Measurements from ENCODE around the gene FHAD1.
"Not testable (repeated sequence)": the region's sequence is repeated elsewhere in the genome, so short reads cannot be mapped to it uniquely, and the experiment has no call there.

The FHAD1 gene

DNA sequence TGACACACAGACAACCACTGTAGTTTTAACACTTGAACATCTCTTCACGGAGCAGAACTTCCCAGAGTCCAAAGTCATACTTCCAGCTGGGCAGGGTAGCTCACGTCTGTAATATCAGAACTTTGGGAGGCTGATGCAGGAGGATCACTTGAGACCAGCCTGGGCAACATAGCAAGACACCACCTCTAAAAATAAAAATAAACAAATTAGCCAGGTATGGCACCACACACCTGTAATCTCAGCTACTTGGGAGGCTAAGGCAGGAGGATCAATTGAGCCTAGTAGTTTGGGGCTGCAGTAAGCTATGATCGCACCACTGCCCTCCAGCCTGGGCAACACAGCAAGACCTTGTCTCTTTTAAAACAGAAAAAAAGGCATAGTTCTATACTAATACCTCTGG lies 138.4 kb downstream of the FHAD1 start:
- Mint-ChIP-seq H3K27me3 (peaks cover 6 to 16% of the 10 kb centered on the region in 2 donors), H3K27ac (no peak overlapping the region), H3K9me3 (no peaks in the 10 kb centered on the region), H3K36me3 (ENCODE audit: insufficient read depth) (peaks cover 5% of the 10 kb centered on the region), H3K4me3 (no peak overlapping the region), H3K4me1 (ENCODE audit: low read depth in 2 of 2) (peaks cover 9 to 10% of the 10 kb centered on the region in 2 donors)
- DNase-seq (no peak), ATAC-seq (replicated peaks) (no peak)

DNA sequence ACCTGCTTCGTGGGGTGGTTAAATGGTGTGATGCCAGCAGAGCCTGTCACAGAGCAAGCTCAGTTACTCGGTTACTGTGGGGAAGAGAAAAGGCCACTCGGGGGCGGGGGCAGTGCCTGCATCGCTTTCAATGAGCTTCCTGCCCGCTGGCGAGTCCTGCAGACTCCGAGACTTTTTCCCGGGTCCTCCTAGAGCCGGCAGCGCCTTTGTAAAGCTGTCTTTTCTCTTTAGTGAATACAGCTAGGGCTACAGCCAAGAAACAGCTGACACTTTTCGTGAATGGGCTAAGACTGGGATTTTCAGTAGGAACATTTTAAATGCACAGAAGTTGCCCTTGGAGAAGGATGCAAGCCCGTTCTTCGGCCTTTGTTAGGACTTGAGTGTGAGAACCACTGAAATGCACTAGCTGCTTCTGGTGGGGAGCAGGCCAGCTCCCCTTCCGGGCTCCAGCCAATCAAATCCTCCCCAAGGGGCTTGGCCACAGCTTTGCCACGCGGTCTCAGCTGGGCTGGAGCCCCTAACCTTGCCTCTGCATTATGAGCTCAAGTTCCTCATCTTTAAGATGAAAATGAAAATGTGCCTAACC lies 139.2 kb downstream of the FHAD1 start:
- peaks cover 6 to 16% of the 10 kb centered on the region in 2 donors for H3K27me3 Mint-ChIP-seq
- H3K36me3 Mint-ChIP-seq (ENCODE audit: insufficient read depth): peaks cover 6% of the 10 kb centered on the region
- H3K27ac Mint-ChIP-seq: peak overlapping the region in 1 of 2 donors; percentile 41
- ATAC-seq (replicated peaks): peak; percentile 76
- H3K9me3 Mint-ChIP-seq: no peaks in the 10 kb centered on the region
- peaks cover 9 to 10% of the 10 kb centered on the region in 2 donors for H3K4me1 Mint-ChIP-seq (ENCODE audit: low read depth in 2 of 2)
- H3K4me3 Mint-ChIP-seq: peak overlapping the region in 1 of 2 donors; percentile 31
- peak in 1 of 3 experiments; percentile 8 for DNase-seq

DNA sequence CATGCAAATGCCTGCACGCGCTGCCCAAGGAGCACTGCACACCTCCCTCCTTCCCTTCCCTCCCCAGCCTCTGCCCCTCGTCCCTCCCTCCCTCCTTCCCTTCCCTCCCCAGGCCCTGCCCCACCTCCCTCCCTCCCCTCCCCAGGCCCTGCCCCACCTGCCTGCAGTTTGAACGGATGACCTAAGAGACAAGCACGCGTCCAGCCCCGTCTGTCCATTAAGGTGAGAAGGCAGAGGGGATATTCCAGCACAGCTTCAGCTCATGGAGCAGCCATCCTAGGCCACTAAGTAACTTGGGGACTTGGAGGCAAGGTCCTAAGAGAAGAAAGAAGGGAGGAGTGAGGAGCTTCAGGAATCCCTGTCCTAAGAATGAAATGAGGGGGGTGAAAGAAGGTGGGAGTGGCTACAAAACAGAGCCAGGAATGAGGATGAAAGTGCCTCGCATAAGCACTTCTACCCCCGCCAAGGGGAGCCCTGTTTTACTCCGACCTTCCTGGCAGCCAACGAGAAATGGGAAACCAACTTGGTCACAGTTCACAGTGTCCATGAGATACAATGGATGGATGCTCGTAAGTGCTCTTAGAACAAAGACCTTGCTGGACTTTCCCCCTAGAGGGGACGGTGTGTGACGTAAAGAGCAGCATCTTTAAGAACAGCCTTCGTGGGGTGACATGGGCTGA lies 141.3 kb downstream of the FHAD1 start:
- peaks cover 5% of the 10 kb centered on the region for H3K36me3 Mint-ChIP-seq (ENCODE audit: insufficient read depth)
- peaks cover 6 to 16% of the 10 kb centered on the region in 2 donors for H3K27me3 Mint-ChIP-seq
- DNase-seq (no peak), ATAC-seq (replicated peaks) (no peak)
- H3K4me3 Mint-ChIP-seq: no peak overlapping the region
- H3K27ac Mint-ChIP-seq: no peak overlapping the region
- H3K4me1 Mint-ChIP-seq (ENCODE audit: low read depth in 2 of 2): peaks cover 5 to 10% of the 10 kb centered on the region in 2 donors
- H3K9me3 Mint-ChIP-seq: no peaks in the 10 kb centered on the region

DNA sequence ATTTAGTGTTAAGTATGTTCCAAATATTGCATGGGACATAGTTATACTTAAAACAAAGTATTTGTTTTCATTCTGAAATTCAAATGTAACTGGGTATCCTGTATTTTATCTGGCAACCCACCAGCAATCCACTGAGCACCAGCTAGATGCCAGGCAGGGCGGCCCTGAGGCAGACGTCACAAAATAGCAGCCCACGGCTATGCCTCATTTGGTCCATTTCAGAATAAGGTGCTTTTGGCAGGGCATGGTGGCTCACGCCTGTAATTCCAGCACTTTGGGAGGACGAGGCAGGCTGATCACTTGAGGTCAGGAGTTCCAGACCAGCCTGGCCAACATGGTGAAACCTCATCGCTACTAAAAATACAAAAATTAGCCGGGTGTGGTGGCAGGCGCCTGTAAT lies 142.8 kb downstream of the FHAD1 start:
- not testable (repeated sequence) for DNase-seq; H3K4me3 Mint-ChIP-seq; H3K36me3 Mint-ChIP-seq (ENCODE audit: insufficient read depth); H3K27ac Mint-ChIP-seq; H3K4me1 Mint-ChIP-seq (ENCODE audit: low read depth in 2 of 2); ATAC-seq (replicated peaks); H3K9me3 Mint-ChIP-seq
- H3K27me3 Mint-ChIP-seq: peaks cover 6 to 16% of the 10 kb centered on the region in 2 donors

DNA sequence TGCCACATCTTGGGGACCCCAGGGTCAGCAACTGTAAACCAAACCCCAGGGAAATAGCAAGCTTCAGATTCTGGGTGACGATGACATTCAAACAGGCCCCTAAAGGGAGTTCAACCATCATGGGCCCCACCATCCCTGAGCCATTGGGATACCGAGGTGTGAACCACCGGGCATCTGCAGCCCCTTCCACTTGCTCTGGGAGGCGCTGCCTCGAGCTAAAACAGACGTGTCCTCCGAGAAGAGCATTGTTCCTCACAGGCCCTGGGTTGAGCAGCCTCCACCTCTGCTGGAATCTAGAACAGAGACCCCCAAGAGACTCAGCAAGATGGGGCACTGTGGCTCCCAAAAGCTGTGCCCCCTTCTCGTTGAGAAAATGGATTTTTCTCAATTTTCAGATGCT lies 143.6 kb downstream of the FHAD1 start:
- H3K27me3 Mint-ChIP-seq: peaks cover 6 to 16% of the 10 kb centered on the region in 2 donors
- no peak overlapping the region for H3K27ac Mint-ChIP-seq
- peaks cover 5% of the 10 kb centered on the region for H3K36me3 Mint-ChIP-seq (ENCODE audit: insufficient read depth)
- peaks cover 4 to 5% of the 10 kb centered on the region in 2 donors for H3K4me1 Mint-ChIP-seq (ENCODE audit: low read depth in 2 of 2)
- no peak overlapping the region for H3K4me3 Mint-ChIP-seq
- H3K9me3 Mint-ChIP-seq: no peaks in the 10 kb centered on the region
- DNase-seq: no peak
- ATAC-seq (replicated peaks): no peak

DNA sequence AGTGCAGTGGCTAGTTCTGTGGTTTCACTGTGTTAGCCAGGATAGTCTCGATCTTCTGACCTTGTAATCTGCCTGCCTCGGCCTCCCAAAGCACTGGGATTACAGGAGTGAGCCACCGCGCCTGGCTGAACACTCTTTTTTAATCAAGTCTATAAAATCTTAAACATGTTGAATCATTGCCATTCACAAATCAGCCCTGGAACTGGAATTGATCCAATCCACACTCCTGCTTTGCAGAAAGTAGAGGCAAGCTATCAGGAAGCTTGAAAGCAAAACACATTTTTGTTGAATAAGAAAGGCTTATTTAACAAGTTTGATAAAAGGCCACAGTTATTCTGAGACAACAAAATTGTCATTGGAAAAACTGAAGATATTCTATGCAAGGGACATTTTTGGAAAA lies 144.3 kb downstream of the FHAD1 start:
- ATAC-seq (replicated peaks): no peak
- Mint-ChIP-seq H3K4me1 (ENCODE audit: low read depth in 2 of 2) (peaks cover 4 to 5% of the 10 kb centered on the region in 2 donors), H3K9me3 (no peaks in the 10 kb centered on the region), H3K27me3 (peaks cover 6 to 16% of the 10 kb centered on the region in 2 donors), H3K27ac (no peak overlapping the region), H3K36me3 (ENCODE audit: insufficient read depth) (peaks cover 5% of the 10 kb centered on the region), H3K4me3 (no peak overlapping the region)
- no peak for DNase-seq

DNA sequence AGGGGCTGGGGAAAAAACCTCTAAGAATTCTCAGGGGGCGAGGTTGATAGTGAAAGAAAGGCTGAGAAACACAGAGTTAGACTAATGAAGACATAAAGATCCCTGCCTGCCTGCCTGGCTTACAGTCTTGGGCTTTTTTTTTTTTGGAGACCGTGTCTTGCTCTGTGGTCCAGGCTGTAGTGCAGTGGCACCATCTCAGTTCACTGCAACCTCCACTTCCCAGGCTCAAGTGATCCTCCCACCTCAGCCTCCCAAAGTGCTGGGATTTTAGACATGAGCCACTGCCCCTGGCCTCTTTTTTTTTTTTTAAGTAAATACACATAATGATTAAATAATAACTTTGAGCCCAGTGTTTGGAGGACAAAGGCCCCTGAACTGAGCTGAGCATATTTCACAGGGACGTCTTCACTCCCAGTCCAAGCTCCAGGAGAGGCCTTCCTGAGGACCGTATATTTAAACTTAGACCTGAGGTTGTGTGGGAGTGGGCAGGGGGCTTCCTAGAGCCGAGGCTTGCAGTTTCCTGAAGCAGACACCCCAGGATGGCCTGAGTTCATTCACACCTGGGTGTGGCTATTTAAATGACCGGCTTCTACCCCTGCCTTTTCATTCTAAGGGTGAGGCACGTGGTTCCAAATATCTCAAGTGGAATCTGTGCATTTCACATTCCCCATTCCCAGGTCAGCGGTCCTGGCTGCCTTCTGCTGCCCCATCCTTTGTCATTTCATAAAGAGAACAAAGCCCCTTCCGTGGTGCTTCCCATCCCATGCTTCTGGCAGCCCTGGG lies 146.6 kb downstream of the FHAD1 start:
- ATAC-seq (replicated peaks): no peak
- peaks cover 2% of the 10 kb centered on the region for H3K36me3 Mint-ChIP-seq (ENCODE audit: insufficient read depth)
- no peak overlapping the region for H3K4me3 Mint-ChIP-seq

DNA sequence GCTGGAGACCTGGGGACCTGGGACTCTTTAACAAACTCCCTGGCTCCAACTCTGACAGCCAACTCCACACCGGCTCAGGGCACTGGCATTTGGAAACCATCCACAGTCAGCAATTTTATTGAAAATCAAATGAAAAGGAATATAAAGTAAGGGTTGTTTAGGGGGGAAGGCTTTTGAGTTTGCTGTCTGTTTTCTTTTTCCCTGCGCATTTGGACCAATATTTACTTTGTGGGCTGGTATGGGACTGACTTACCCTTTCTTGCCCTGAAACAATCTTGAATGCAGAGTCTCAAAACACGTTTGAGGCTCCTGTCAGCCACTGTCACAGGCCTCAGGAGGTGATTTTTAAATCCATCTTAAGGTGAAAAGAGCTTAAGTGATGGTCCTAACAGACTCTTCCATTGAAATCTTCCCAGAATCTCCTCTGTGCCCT lies 147.3 kb downstream of the FHAD1 start:
- H3K4me3 Mint-ChIP-seq: no peak overlapping the region
- H3K36me3 Mint-ChIP-seq (ENCODE audit: insufficient read depth): peaks cover 2% of the 10 kb centered on the region
- no peaks in the 10 kb centered on the region for H3K27me3 Mint-ChIP-seq

More for the DNA sequence above, 146.6 kb downstream of the FHAD1 start:
- Mint-ChIP-seq H3K4me1 (ENCODE audit: low read depth in 2 of 2) (peaks cover 2 to 4% of the 10 kb centered on the region in 2 donors), H3K27ac (no peak overlapping the region), H3K9me3 (no peaks in the 10 kb centered on the region), H3K27me3 (peaks cover 0 to under 1% of the 10 kb centered on the region in 2 donors)
- no peak for DNase-seq

DNA sequence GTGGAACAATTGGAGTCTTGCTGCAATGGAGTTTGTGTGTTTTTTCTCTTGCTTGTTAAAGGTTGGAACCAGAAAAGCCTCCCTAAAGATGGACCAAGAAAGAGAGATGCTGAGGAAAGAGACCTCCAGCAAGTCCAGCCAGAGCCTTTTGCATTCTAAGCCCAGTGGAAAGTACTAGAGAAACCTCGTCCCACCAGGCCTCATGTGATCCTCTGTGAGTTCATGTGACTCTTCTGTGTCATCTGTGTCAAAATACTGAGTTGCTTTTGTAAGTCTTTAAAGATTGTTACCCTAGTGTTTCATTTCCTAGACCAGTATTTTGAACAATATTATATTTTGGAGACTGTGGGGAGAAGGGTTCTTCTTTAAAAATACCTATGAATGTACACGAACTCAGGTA lies 150.2 kb downstream of the FHAD1 start:
- Mint-ChIP-seq H3K27me3 (no peaks in the 10 kb centered on the region), H3K36me3 (ENCODE audit: insufficient read depth) (no peaks in the 10 kb centered on the region), H3K9me3 (no peaks in the 10 kb centered on the region), H3K4me1 (ENCODE audit: low read depth in 2 of 2) (peaks cover 3 to 9% of the 10 kb centered on the region in 2 donors), H3K27ac (no peak overlapping the region), H3K4me3 (no peak overlapping the region)
- DNase-seq: no peak
- ATAC-seq (replicated peaks): no peak

More for the DNA sequence above, 147.3 kb downstream of the FHAD1 start:
- Mint-ChIP-seq H3K4me1 (ENCODE audit: low read depth in 2 of 2) (peaks cover 2 to 4% of the 10 kb centered on the region in 2 donors), H3K27ac (peak overlapping the region in 1 of 2 donors; percentile 2), H3K9me3 (no peaks in the 10 kb centered on the region)
- DNase-seq (no peak), ATAC-seq (replicated peaks) (no peak)

DNA sequence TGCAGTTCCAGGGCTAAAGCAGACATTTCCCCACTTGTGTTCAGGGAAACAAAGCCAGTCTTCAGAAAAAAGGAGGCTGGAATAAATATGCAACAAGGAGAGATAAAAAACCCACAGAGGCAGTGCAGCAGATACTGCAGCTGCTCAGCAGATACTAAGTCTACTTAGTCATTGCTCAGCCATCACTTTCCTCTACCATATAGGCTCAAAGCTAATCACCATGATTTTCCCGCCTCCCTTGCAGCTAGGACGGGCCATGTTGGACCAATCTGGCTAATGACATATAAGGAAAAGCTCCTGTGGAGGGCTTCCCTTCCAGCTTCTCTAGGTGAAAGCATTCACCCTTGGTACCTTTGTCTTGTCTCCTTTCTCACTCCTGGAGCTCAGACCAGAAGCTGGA lies 152.7 kb downstream of the FHAD1 start:
- Mint-ChIP-seq H3K27ac (peak overlapping the region in 1 of 2 donors; percentile 82), H3K4me3 (no peak overlapping the region)

DNA sequence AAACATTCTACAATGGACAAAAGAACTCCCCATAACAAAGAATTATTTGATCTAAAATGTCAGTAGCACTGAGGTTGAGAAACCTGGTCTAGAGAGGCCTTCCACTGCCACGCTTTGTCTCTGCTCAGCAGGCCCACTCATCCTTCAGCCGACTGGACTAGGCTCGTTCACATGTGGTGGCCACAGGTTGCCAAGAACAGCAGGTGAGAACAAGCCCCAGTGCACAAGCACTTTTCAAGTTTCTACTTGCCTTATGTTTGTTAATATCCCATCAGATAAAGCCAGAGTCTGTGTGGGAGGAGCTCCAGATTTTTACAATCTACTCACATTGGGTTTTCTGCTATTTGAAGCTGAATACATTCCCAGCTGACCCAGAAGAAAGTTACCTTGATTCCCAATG lies 153.6 kb downstream of the FHAD1 start:
- H3K36me3 Mint-ChIP-seq (ENCODE audit: insufficient read depth): no peaks in the 10 kb centered on the region
- H3K4me3 Mint-ChIP-seq: no peak overlapping the region
- ATAC-seq (replicated peaks): no peak
- H3K27me3 Mint-ChIP-seq: no peaks in the 10 kb centered on the region
- H3K4me1 Mint-ChIP-seq (ENCODE audit: low read depth in 2 of 2): peaks cover 10 to 15% of the 10 kb centered on the region in 2 donors
- H3K27ac Mint-ChIP-seq: peak overlapping the region; percentile 20 to 82
- no peak for DNase-seq
- no peaks in the 10 kb centered on the region for H3K9me3 Mint-ChIP-seq

More for the DNA sequence above, 152.7 kb downstream of the FHAD1 start:
- peaks cover 3 to 9% of the 10 kb centered on the region in 2 donors for H3K4me1 Mint-ChIP-seq (ENCODE audit: low read depth in 2 of 2)
- H3K9me3 Mint-ChIP-seq: no peaks in the 10 kb centered on the region
- no peak for DNase-seq
- no peaks in the 10 kb centered on the region for H3K36me3 Mint-ChIP-seq (ENCODE audit: insufficient read depth)
- H3K27me3 Mint-ChIP-seq: no peaks in the 10 kb centered on the region
- no peak for ATAC-seq (replicated peaks)

DNA sequence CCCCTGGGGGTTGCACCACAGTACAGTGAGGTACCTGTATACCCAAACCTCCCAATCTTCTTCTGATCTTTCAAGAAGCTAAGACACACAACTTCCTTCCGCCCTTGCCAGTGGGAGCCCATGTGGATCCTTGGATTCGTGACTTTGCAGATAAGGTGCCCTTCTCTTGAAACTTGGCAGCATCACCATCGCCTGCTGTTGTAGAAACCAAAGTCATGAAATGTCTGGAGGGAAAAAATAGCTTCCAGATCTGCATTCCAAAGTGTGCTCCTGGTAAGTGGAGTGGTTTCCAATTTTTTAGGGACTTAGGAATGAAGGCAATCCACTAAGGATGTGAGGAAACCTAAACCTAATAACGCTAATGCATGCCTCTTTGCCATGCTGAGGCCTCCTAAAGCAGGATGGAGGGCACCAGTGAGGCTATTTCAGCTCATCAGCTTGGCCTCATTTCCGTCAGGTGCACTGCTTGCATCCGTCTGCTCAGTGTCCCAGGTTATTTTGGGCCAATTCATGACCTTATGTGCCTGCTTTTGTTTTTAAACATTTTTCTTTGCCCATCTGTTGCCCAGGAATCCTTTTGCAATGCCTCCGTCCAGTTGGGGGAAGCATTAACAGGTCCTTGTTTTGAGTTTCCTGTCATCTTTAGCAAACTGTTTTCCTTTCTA lies 154.5 kb downstream of the FHAD1 start:
- Mint-ChIP-seq H3K36me3 (ENCODE audit: insufficient read depth) (no peaks in the 10 kb centered on the region), H3K4me3 (no peak overlapping the region), H3K4me1 (ENCODE audit: low read depth in 2 of 2) (peaks cover 10 to 19% of the 10 kb centered on the region in 2 donors), H3K27ac (peak overlapping the region in 1 of 2 donors; percentile 82), H3K27me3 (no peaks in the 10 kb centered on the region), H3K9me3 (no peaks in the 10 kb centered on the region)
- ATAC-seq (replicated peaks) (no peak), DNase-seq (no peak)

DNA sequence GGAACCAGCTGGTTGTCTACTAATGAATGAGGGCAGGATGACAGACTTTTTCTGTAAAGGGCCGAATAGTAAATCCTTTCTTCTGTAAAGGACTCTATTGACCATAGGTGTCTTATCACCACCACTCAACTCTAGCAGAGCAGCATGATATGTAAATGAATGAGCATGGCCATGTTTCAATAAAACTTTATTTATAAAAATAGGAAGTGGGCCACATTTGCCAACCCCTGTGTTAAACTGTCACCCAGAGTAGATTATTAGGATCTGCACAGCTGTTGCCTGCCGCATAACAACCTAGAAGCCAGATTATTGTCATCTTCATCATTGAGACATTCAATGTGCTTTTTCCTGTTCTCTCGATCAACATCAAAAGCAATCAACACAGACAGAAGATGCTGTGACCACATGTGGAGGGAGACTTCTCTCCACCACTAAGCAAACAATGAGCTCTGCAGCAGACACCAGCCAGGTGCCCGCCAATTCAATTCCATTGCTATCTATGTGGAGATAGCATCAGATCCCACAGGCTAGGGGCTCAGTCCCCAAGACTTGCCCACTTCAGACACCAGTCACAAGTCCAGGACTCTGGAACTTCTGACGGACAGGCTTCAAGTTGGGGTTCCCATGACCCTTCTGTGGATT lies 155.9 kb downstream of the FHAD1 start:
- DNase-seq: no peak
- no peaks in the 10 kb centered on the region for H3K36me3 Mint-ChIP-seq (ENCODE audit: insufficient read depth)
- H3K27ac Mint-ChIP-seq: peak overlapping the region; percentile 66 to 78
- ATAC-seq (replicated peaks): no peak
- H3K4me3 Mint-ChIP-seq: peak overlapping the region; percentile 41 to 44
- H3K27me3 Mint-ChIP-seq: no peaks in the 10 kb centered on the region
- peaks cover 24 to 33% of the 10 kb centered on the region in 2 donors for H3K4me1 Mint-ChIP-seq (ENCODE audit: low read depth in 2 of 2)
- H3K9me3 Mint-ChIP-seq: no peaks in the 10 kb centered on the region

Data from effector memory CD8-positive, alpha-beta T cell (primary cell).